ENCODE measurements around the gene ALDH2. TPM values are rescaled to one million over a fixed set of nuclear protein-coding genes. Genes with fewer than 3 reads are reported as not detected.

Gene ALDH2
- total and polyA plus RNA-seq, 7 donors, result 66.6 to 212 (median 135) TPM

DNA sequence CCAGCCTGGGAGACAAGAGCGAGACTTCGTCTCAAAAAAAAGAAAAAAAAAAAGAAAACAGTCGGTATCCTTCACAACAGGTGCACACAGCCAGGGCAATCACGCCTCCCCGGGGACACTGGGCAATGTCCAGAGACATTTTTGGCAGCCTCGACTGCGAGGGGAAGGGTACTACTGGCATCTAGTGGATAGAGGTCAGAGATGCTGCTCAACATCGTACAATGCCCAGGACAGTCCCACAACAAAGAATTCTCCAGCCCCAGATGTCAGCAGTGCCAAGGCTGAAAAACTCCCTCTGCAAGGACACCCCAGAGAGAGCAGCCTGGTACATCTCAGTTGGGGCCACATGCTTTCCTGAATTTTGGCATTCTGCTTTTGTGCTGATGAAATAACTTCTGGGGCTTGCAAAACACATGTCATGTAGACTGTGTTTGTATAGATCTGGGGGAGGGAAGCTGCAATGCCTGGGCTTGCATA is 21.5 kb downstream of the ALDH2 start:
- DNase-seq, result peak; percentile 65 to 82
- WGBS, 3 donors, result 16 to 33% (median 25%) methylated on average over 8 of the region's 8 CpGs
- ATAC-seq, result peak; percentile 73 to 88 (median 86)
- no peaks in the 10 kb centered on the region for H3K27me3 ChIP-seq (ENCODE audit: insufficient read depth in 3 of 3, low read length in 2 of 3)
- TF ChIP-seq, protein P1, sequence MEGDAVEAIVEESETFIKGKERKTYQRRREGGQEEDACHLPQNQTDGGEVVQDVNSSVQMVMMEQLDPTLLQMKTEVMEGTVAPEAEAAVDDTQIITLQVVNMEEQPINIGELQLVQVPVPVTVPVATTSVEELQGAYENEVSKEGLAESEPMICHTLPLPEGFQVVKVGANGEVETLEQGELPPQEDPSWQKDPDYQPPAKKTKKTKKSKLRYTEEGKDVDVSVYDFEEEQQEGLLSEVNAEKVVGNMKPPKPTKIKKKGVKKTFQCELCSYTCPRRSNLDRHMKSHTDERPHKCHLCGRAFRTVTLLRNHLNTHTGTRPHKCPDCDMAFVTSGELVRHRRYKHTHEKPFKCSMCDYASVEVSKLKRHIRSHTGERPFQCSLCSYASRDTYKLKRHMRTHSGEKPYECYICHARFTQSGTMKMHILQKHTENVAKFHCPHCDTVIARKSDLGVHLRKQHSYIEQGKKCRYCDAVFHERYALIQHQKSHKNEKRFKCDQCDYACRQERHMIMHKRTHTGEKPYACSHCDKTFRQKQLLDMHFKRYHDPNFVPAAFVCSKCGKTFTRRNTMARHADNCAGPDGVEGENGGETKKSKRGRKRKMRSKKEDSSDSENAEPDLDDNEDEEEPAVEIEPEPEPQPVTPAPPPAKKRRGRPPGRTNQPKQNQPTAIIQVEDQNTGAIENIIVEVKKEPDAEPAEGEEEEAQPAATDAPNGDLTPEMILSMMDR (IDR thresholded peaks at IDR 0.05), result peak; percentile 50
- H3K9me3 ChIP-seq, result no peaks in the 10 kb centered on the region
- no peak overlapping the region for H3K4me3 ChIP-seq
- peak overlapping the region; percentile 21 for H3K27ac ChIP-seq
- H3K36me3 ChIP-seq (ENCODE audit: insufficient read depth in 1 of 2, low read depth in 1 of 2), result peaks cover 0 to 85% of the 10 kb centered on the region in 2 donors
- intact Hi-C loops (cut with DNase I), result loop anchor here (1.0 to 5.0 kb wide), 2 partner anchors 35 to 36 kb away; no protein-coding TSS in a partner anchor
- peaks cover 9% of the 10 kb centered on the region for H3K4me1 ChIP-seq

DNA sequence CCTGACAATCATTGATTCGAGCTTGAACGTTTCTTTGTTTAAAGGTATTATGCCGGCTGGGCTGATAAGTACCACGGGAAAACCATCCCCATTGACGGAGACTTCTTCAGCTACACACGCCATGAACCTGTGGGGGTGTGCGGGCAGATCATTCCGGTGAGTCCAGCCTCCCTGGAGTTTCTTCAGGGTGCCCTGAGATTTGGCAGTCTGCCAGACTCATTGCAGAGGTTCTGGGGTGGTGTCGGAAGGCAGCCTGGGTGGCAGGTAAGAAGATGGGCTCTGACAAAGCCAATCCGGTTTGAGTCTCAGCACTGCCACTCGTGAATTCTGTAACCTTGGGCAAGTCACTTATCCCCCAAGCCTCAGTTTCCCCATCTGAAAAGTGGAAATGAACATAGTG is 23.0 kb downstream of the ALDH2 start:
- TF ChIP-seq, protein P1 (IDR thresholded peaks at IDR 0.05), result no peak
- peaks cover 0 to 85% of the 10 kb centered on the region in 2 donors for H3K36me3 ChIP-seq (ENCODE audit: insufficient read depth in 1 of 2, low read depth in 1 of 2)
- no peaks in the 10 kb centered on the region for H3K9me3 ChIP-seq
- peaks cover 9% of the 10 kb centered on the region for H3K4me1 ChIP-seq
- no peak for ATAC-seq
- 69 to 84% (median 80%) methylated on average over 11 of the region's 11 CpGs for WGBS, 3 donors
- intact Hi-C loops (cut with DNase I), result loop anchor here in 1 of 2 donors (5.0 kb wide), 1 partner anchor 37 kb away; no protein-coding TSS in a partner anchor
- DNase-seq, result no peak
- H3K4me3 ChIP-seq, result no peak overlapping the region
- no peaks in the 10 kb centered on the region for H3K27me3 ChIP-seq (ENCODE audit: insufficient read depth in 3 of 3, low read length in 2 of 3)
- H3K27ac ChIP-seq, result no peak overlapping the region

DNA sequence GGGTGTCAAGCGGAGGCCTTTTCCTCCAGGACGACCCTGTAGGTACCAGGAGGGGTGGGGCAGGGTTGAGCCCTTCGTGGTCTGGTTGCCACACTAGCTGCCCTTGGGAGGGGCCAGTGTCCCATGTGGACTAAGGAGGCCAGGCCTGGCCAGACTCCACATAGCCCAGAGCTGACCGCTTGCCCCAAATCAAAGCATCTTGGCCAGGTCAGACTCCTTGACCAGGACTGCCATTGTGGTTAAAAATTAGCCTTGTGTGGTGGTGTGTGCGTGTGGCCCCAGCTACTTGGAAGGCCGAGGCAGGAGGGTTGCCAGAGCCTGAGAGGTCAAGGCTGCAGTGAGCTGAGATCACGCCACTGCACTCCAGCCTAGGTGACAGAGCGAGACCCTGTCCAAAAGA is 24.8 kb downstream of the ALDH2 start:
- Histone ChIP-seq H3K36me3 (ENCODE audit: insufficient read depth in 1 of 2, low read depth in 1 of 2) (peaks cover 0 to 87% of the 10 kb centered on the region in 2 donors), H3K27me3 (ENCODE audit: insufficient read depth in 3 of 3, low read length in 2 of 3) (no peaks in the 10 kb centered on the region), H3K4me1 (peaks cover 9% of the 10 kb centered on the region), H3K4me3 (no peak overlapping the region), H3K9me3 (no peaks in the 10 kb centered on the region), H3K27ac (peak overlapping the region; percentile 77)
- DNase-seq (no peak), ATAC-seq (peak in 3 of 4 donors; percentile 15 to 29 (median 28))
- intact Hi-C loops (cut with DNase I), result no loop called here
- TF ChIP-seq, protein P1 (IDR thresholded peaks at IDR 0.05), result no peak
- 72 to 88% (median 84%) methylated on average over 8 of the region's 8 CpGs for WGBS, 3 donors

DNA sequence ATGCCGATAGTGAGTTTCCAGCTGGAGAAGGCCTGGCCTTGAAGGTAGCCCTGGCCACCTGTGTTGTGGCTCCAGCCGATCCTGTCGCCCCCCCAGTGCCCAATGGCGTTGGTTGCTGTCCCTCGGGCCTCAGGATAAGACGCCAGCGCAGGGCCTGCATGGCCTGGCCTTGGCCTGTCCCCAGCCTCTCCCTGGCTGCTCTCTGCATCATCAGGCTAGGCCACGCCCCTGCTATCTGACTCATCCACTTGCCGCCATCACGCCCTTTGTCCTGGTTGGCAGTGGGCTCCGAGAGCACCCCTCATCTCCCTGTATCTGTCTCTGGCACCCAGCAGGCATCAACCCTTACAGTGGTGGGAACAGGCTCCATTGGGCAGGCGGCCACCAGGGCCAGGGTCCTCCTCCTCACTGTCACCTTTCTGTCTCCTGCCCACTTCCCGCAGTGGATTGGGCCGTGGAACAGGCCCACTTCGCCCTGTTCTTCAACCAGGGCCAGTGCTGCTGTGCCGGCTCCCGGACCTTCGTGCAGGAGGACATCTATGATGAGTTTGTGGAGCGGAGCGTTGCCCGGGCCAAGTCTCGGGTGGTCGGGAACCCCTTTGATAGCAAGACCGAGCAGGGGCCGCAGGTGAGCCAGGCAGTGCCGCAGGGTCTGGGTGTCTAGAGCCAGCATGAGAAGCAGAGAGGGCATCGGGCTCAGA is 25.6 kb downstream of the ALDH2 start:
- Histone ChIP-seq H3K9me3 (no peaks in the 10 kb centered on the region), H3K27me3 (ENCODE audit: insufficient read depth in 3 of 3, low read length in 2 of 3) (no peaks in the 10 kb centered on the region), H3K4me1 (peaks cover 9% of the 10 kb centered on the region), H3K36me3 (ENCODE audit: insufficient read depth in 1 of 2, low read depth in 1 of 2) (peaks cover 0 to 87% of the 10 kb centered on the region in 2 donors), H3K27ac (peak overlapping the region; percentile 77), H3K4me3 (no peak overlapping the region)
- WGBS, 3 donors, result 80 to 83% (median 80%) methylated on average over 27 of the region's 27 CpGs
- TF ChIP-seq, protein P1 (IDR thresholded peaks at IDR 0.05), result no peak
- intact Hi-C loops (cut with DNase I), result no loop called here
- peak; percentile 82 to 86 for DNase-seq
- peak; percentile 87 to 93 (median 90) for ATAC-seq
